Sigmoid colon (tissue), 7 donors: Measurements from ENCODE around the gene INPP5D. TPM values are rescaled to one million over a fixed set of nuclear protein-coding genes. Genes with fewer than 3 reads are reported as not detected.

Source experiments
- DNase-seq: peaks from one replicate; pipeline ENCODE4 v3.0.0-alpha.2; 2019
- H3K27ac ChIP-seq, 4 donors: fragments of 200-600 bp; sonication (generic); one replicate each; pipeline ENCODE4 v1.5.1; 2016 to 2019; ENCODE audit warnings: mild to moderate bottlenecking in 1 of 4
- H3K27me3 ChIP-seq, 3 donors: fragments of 200-600 bp; sonication (generic); one replicate each; pipeline ENCODE4 v1.5.1; 2019; ENCODE audit warnings: mild to moderate bottlenecking in 1 of 3
- H3K36me3 ChIP-seq, 4 donors: fragments of 200-600 bp; sonication (generic); one replicate each; pipeline ENCODE4 v1.5.1; 2016 to 2019
- H3K4me1 ChIP-seq, 4 donors: fragments of 200-600 bp; sonication (generic); one replicate each; pipeline ENCODE4 v1.5.1; 2017 to 2019
- H3K4me3 ChIP-seq, 4 donors: fragments of 200-600 bp; sonication (generic); one replicate each; pipeline ENCODE4 v1.5.1; 2017 to 2019; ENCODE audit warnings: mild to moderate bottlenecking in 2 of 4, moderate library complexity in 1 of 4
- H3K9me3 ChIP-seq, 4 donors: fragments of 200-600 bp in 3 of 4; sonication (generic) in 3 of 4; one replicate each; pipeline versions ENCODE4 v1.5.1 to v1.6.1; 2013 to 2019
- CTCF ChIP-seq, 4 experiments: fragments of 450-650 bp in 3 of 4; fragments of 200-600 bp in 1 of 4; IDR thresholded peaks; one replicate each; pipeline ENCODE4 v1.5.1; 2016 to 2019; ENCODE audit warnings: antibody characterized with exemption in 4 of 4, mild to moderate bottlenecking in 3 of 4, moderate library complexity in 2 of 4
- EP300 ChIP-seq, 4 donors: sonication (generic); formaldehyde crosslinking; IDR thresholded peaks; one replicate each; pipeline ENCODE4 v1.6.1; 2017; ENCODE audit warnings: antibody characterized with exemption in 4 of 4
- POLR2A ChIP-seq, 2 donors: fragments of 450-650 bp; IDR thresholded peaks; one replicate each; pipeline ENCODE4 v1.6.1; 2016; ENCODE audit warnings: antibody characterized with exemption in 2 of 2, mild to moderate bottlenecking in 2 of 2, moderate library complexity in 2 of 2
- POLR2AphosphoS5 ChIP-seq, 4 donors: sonication (generic); formaldehyde crosslinking; IDR thresholded peaks; one replicate each; pipeline ENCODE4 v1.6.1; 2017; ENCODE audit warnings: antibody characterized with exemption in 4 of 4
- whole genome bisulfite sequencing, 2 donors: extraction: QIAGEN DNeasy Blood & Tissue Kit; methylation state at CpG; one replicate each; pipeline ENCODE4 v1.1.7; 2013; 5-methylcytosine and 5-hydroxymethylcytosine counted together
- intact Hi-C: fragments of 100-400 bp; cut with DNase I; formaldehyde crosslinking; loops from one replicate; pipeline ENCODE4 v1.15.1; 2023
- polyA plus RNA-seq, 3 donors: library from polyadenylated mRNA; stranded (reverse); fragments of 200-250 nt; gene quantifications; one replicate each; pipeline ENCODE4 v1.2.3, GENCODE V29; 2013
- total RNA-seq, 4 donors: library from RNA; depleted of rRNA; stranded (reverse); fragments of >200 nt; gene quantifications; one replicate each; pipeline ENCODE4 v1.1.0, GENCODE V29; 2016
- donor health status: healthy with polysubstance abuse.
- donor health status: Bipolar disorder and iron deficiency.
- donor health status: healthy.

INPP5D gene
- total and polyA plus RNA-seq, 7 donors: 4.2 to 44.8 (median 8.7) TPM

- H3K4me1 ChIP-seq: no peaks in the 10 kb centered on the region
- peak; percentile 27 for DNase-seq
- no peaks in the 10 kb centered on the region for H3K27me3 ChIP-seq
- TF ChIP-seq POLR2AphosphoS5 (IDR thresholded peaks at IDR 0.05) (no peak), EP300 (IDR thresholded peaks at IDR 0.05) (no peak), POLR2A (IDR thresholded peaks at IDR 0.05) (no peak), CTCF (IDR thresholded peaks at IDR 0.05) (no peak)
- 91 to 92% methylated on average over 27 of the region's 27 CpGs for WGBS, 2 donors
- H3K9me3 ChIP-seq: no peaks in the 10 kb centered on the region
- no peak overlapping the region for H3K27ac ChIP-seq
- intact Hi-C loops: no loop called here
- no peak overlapping the region for H3K4me3 ChIP-seq
- no peaks in the 10 kb centered on the region for H3K36me3 ChIP-seq
These were observed 28.3 kb upstream of the INPP5D start for GRCh38 chr2:233031556-233032500.

DNA sequence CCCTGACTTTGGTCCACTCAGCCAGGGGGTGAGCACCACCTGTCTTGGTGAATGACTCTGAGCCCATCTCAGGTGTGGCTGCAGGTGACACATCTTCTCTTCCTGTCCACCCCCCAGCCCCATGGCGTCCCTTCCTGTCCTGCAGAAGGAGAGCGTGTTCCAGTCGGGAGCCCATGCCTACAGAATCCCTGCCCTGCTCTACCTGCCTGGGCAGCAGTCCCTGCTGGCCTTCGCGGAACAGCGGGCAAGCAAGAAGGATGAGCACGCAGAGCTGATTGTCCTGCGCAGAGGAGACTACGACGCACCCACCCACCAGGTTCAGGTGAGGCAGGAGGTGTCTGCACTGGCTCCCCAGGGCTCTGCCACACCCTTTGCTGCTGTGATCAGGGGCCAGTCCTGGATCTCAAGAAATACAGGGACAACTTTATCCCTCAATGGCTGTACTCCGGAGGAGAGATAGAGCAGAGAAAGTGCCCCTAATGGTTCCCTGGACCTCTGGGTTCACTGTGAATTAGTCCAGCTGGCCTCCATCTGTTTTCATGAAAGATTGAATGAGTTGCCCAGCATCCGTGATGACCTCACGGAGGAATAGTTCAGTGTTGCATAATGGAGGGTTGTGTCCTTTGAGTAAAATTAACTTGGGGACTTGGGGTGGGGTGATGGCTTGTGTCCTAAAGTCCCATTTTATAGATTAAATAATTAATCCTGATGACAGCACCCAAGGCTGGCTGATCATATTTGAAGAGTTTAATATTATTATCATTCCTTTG lies 27.4 kb upstream of the INPP5D start, which contains the start of gene NEU2:
TSS of gene NEU2 (plus strand) at position 122 of the 770 bp plus-strand sequence. CDS start at position 122, 0 bp downstream.
- intact Hi-C loops: no loop called here
- peak; percentile 50 for DNase-seq
- 94 to 95% methylated on average over 13 of the region's 13 CpGs for WGBS, 2 donors
- TF ChIP-seq EP300 (IDR thresholded peaks at IDR 0.05) (no peak), CTCF (IDR thresholded peaks at IDR 0.05) (no peak), POLR2A (IDR thresholded peaks at IDR 0.05) (no peak), POLR2AphosphoS5 (IDR thresholded peaks at IDR 0.05) (no peak)
- Histone ChIP-seq H3K9me3 (no peaks in the 10 kb centered on the region), H3K27ac (no peak within 1 kb of the TSS), H3K4me1 (no peaks in the 10 kb centered on the region), H3K27me3 (no peaks in the 10 kb centered on the region), H3K36me3 (no peaks in the 10 kb centered on the region), H3K4me3 (no peak within 1 kb of the TSS)

- no peak overlapping the region for H3K27ac ChIP-seq
- 57 to 73% methylated on average over 9 of the region's 9 CpGs for WGBS, 2 donors
- no peaks in the 10 kb centered on the region for H3K9me3 ChIP-seq
- no peaks in the 10 kb centered on the region for H3K36me3 ChIP-seq
- H3K4me3 ChIP-seq: no peak overlapping the region
- DNase-seq: no peak
- intact Hi-C loops: no loop called here
- TF ChIP-seq EP300 (IDR thresholded peaks at IDR 0.05) (no peak), POLR2A (IDR thresholded peaks at IDR 0.05) (no peak), CTCF (IDR thresholded peaks at IDR 0.05) (no peak), POLR2AphosphoS5 (IDR thresholded peaks at IDR 0.05) (no peak)
- no peaks in the 10 kb centered on the region for H3K27me3 ChIP-seq
- H3K4me1 ChIP-seq: no peaks in the 10 kb centered on the region
These were observed 26.5 kb upstream of the INPP5D start for GRCh38 chr2:233033672-233034071.

DNA sequence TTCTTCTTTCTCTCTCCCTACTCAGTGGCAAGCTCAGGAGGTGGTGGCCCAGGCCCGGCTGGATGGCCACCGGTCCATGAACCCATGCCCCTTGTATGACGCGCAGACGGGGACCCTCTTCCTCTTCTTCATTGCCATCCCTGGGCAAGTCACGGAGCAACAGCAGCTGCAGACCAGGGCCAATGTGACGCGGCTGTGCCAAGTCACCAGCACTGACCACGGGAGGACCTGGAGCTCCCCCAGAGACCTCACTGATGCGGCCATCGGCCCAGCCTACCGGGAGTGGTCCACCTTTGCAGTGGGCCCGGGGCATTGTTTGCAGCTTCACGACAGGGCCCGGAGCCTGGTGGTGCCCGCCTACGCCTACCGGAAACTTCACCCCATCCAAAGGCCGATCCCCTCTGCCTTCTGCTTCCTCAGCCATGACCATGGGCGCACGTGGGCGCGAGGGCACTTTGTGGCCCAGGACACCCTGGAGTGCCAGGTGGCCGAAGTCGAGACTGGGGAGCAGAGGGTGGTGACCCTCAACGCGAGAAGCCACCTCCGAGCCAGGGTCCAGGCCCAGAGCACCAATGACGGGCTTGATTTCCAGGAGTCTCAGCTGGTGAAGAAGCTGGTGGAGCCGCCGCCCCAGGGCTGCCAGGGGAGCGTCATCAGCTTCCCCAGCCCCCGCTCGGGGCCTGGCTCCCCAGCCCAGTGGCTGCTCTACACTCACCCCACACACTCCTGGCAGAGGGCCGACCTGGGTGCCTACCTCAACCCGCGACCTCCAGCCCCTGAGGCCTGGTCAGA lies 25.9 kb upstream of the INPP5D start:
- TF ChIP-seq EP300 (IDR thresholded peaks at IDR 0.05) (no peak), POLR2A (IDR thresholded peaks at IDR 0.05) (no peak), CTCF (IDR thresholded peaks at IDR 0.05) (no peak), POLR2AphosphoS5 (IDR thresholded peaks at IDR 0.05) (no peak)
- DNase-seq: no peak
- no peaks in the 10 kb centered on the region for H3K36me3 ChIP-seq
- no peaks in the 10 kb centered on the region for H3K4me1 ChIP-seq
- no peak overlapping the region for H3K27ac ChIP-seq
- H3K27me3 ChIP-seq: no peaks in the 10 kb centered on the region
- no peak overlapping the region for H3K4me3 ChIP-seq
- no peaks in the 10 kb centered on the region for H3K9me3 ChIP-seq
- intact Hi-C loops: no loop called here
- WGBS, 2 donors: 92 to 94% methylated on average over 37 of the region's 37 CpGs
